Stomach smooth muscle (tissue), 2 donors: ENCODE results near the gene RETREG2.

Experiments
- H3K27ac ChIP-seq: one replicate; pipeline ENCODE4 v1.7.0; 2013; ENCODE audit warnings: mild to moderate bottlenecking, low read length, inconsistent platforms
- H3K27me3 ChIP-seq, 2 donors: one replicate each; pipeline ENCODE4 v1.7.0; 2013; ENCODE audit warnings: low read length in 2 of 2; ENCODE audit not compliant: insufficient read depth in 2 of 2, control insufficient read depth in 1 of 2
- H3K36me3 ChIP-seq, 2 donors: one replicate each; pipeline ENCODE4 v1.7.0; 2013; ENCODE audit warnings: low read length in 2 of 2; ENCODE audit not compliant: control insufficient read depth in 2 of 2, insufficient read depth in 2 of 2
- H3K4me1 ChIP-seq: one replicate; pipeline ENCODE4 v1.7.0; 2013; ENCODE audit warnings: low read length; ENCODE audit not compliant: control insufficient read depth, insufficient read depth
- H3K4me3 ChIP-seq, 2 donors: one replicate each; pipeline ENCODE4 v1.7.0; 2013; ENCODE audit warnings: low read length in 2 of 2
- H3K9ac ChIP-seq, 2 donors: one replicate each; pipeline ENCODE4 v1.7.0; 2013; ENCODE audit warnings: low read length in 2 of 2, mild to moderate bottlenecking in 1 of 2
- H3K9me3 ChIP-seq, 2 donors: one replicate each; pipeline ENCODE4 v1.7.0; 2013; ENCODE audit warnings: low read length in 2 of 2; ENCODE audit not compliant: control insufficient read depth in 2 of 2
- donor health status: healthy.
- donor health status: Pancreatic carcinoma.

RETREG2 gene

DNA sequence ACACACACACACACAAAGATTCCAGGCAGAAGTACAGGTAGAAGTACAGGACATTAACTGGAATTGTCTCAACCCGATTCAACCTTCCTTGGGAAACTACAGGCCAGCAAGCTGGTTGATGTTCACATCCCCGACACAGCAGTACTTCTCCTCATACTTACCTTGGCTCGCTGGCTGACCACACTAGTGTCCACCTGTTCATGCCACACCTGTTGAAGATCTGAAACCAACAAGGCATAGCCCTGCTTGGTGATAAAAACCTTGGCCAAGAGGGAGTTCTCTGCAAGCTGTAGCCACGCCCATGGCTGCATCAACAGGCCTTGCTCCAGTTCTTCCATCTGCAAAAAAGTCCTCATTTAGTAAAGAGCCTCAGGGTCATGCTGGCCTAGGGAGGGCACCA, 20.1 kb upstream of the RETREG2 start:
- Histone ChIP-seq H3K9ac (no peak overlapping the region), H3K27ac (no peak overlapping the region), H3K27me3 (no peaks in the 10 kb centered on the region), H3K4me3 (no peak overlapping the region), H3K36me3 (peaks cover 3 to 15% of the 10 kb centered on the region in 2 donors), H3K4me1 (peaks cover 14% of the 10 kb centered on the region), H3K9me3 (no peaks in the 10 kb centered on the region)

DNA sequence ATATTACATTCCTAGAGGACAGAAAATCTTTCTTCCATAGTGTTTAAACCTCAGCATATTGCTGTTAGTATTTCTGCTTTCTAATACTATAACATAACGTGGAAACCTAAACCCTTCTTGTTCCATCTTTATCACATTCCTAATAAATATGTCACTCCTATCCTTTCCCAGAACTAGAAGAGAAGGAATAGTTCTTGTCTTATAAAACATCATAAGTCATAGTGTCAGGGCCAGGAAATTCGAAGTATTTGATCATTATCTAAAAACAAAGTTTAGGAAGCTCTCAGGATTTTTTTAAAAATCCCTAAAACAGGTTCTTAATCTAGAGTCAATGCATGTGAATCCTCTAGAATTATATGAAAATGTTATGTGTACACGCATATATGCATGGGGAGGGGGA, 19.5 kb upstream of the RETREG2 start:
- Histone ChIP-seq H3K9ac (no peak overlapping the region), H3K4me3 (no peak overlapping the region), H3K4me1 (peaks cover 14% of the 10 kb centered on the region), H3K27me3 (no peaks in the 10 kb centered on the region), H3K36me3 (peaks cover 3 to 15% of the 10 kb centered on the region in 2 donors), H3K9me3 (no peaks in the 10 kb centered on the region), H3K27ac (no peak overlapping the region)

DNA sequence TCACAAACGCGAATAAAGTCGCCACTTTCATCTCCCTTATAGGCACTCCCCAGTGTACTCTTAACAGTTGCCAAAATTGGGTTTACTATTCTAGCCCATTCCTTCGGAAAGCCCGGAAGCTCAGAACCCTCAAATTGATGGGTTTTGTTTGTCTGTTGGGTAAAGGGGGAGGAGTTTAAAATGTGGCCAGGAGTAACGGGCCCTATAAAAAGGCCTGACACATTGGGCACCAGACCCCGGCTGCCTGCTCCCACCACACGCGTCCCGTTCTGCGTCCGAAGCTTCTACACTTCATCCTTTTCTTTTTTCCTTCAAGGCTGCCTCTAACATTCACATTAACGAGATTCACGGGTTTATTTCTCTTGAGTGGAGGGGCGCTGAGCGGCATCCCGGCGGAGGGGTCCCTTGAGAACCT, 18.3 kb upstream of the RETREG2 start:
- Histone ChIP-seq H3K27me3 (no peaks in the 10 kb centered on the region), H3K4me3 (peak overlapping the region; percentile 42 to 87), H3K9ac (peak overlapping the region; percentile 17 to 58), H3K36me3 (peaks cover 3 to 15% of the 10 kb centered on the region in 2 donors), H3K27ac (peak overlapping the region; percentile 62), H3K4me1 (peaks cover 14% of the 10 kb centered on the region), H3K9me3 (no peaks in the 10 kb centered on the region)

DNA sequence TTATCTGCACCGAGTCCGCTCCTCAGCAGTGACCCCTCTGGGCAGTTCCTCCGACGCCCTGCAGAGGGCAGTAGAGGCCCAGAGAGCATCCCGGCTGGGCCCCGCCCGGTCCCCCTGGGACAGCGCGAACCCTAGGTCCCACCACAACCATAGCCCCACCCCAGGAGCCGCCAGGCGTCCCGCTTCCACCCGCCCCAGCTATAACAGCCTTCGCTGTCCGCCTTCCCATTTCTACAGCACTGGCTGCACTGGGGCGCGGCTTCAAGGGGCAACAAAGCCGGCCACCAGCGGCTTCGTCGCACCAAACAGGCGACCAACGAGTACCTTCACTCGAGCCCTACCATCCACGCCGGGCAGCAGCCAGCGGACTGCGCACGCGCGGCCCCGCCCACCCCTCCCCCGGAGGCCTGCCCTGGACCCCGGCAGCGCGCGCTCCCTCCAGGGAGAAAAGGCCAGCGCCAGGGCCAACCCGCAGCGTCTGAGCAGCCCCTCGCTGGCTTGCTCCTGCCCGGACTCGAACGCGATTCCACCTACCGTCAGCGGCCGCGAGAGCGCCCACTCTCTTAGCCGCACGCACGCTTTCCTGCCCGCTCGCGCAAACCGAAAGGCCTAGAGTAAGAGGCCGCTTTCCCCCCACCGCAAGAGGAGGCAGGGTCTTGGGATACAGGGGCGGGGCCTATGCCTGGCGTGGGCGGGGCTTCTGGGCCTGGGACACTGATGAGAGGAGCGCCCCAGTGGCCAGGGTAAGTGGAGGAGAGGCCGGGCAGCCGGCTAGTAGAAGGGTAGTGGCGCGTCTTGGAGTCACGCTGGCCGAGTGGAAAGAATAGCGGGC, 17.7 kb upstream of the RETREG2 start, which contains the start of gene NHEJ1:
TSS of gene NHEJ1 (minus strand) at position 630 of the 832 bp plus-strand sequence. CDS start 2,453 bp downstream, outside the sequence.
- H3K27ac ChIP-seq = peak within 1 kb of the TSS; percentile 62
- H3K9me3 ChIP-seq = no peaks in the 10 kb centered on the region
- no peaks in the 10 kb centered on the region for H3K27me3 ChIP-seq
- H3K4me3 ChIP-seq = peak within 1 kb of the TSS; percentile 42 to 87
- H3K4me1 ChIP-seq = peaks cover 14% of the 10 kb centered on the region
- peak within 1 kb of the TSS; percentile 17 to 74 for H3K9ac ChIP-seq
- peaks cover 3 to 15% of the 10 kb centered on the region in 2 donors for H3K36me3 ChIP-seq

DNA sequence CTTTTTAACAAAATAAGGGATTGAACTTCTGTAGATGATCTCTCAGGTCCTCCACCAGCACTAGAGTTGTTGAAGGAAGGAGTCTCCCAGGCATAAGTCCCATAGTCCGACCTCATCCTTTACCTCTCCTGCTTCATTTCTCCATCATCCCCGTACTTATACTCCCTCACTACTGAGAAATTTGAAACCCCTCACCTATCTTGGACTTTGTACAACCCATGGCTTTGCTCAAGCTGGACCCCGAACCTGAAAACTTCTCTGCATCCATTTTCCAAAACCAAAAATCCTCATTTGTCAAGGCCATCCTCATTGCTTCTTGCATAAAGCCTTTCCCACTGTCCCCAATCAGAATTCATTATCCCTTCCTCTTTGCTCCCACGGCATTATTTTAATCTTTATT, 17.0 kb upstream of the RETREG2 start:
- H3K9me3 ChIP-seq = no peaks in the 10 kb centered on the region
- no peaks in the 10 kb centered on the region for H3K27me3 ChIP-seq
- peak overlapping the region; percentile 42 to 87 for H3K4me3 ChIP-seq
- H3K4me1 ChIP-seq = peaks cover 14% of the 10 kb centered on the region
- peak overlapping the region; percentile 17 to 55 for H3K9ac ChIP-seq
- peak overlapping the region; percentile 60 for H3K27ac ChIP-seq
- peaks cover 3 to 15% of the 10 kb centered on the region in 2 donors for H3K36me3 ChIP-seq

DNA sequence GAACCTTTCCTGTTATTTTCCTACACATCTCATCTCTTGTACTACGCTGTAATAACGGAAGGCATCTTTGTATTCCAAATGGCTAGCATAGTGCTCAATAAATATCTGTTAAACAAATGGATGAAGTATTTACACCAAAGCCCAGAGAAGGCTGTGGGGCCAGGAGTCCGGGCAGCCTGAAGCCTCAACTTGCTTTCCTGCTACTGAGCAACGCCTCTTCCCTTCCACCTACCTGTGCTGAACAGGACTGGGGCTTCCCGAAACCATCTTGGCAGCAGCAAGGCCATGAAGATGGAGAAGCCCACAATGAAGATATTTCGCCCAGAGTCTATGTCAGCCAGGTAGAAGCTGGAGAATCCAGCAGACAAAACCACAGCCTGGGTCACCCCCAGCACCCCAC, 14.9 kb upstream of the RETREG2 start:
- Histone ChIP-seq H3K9me3 (no peaks in the 10 kb centered on the region), H3K4me1 (peaks cover 14% of the 10 kb centered on the region), H3K9ac (no peak overlapping the region), H3K4me3 (no peak overlapping the region), H3K27me3 (no peaks in the 10 kb centered on the region), H3K27ac (no peak overlapping the region), H3K36me3 (no peaks in the 10 kb centered on the region)

DNA sequence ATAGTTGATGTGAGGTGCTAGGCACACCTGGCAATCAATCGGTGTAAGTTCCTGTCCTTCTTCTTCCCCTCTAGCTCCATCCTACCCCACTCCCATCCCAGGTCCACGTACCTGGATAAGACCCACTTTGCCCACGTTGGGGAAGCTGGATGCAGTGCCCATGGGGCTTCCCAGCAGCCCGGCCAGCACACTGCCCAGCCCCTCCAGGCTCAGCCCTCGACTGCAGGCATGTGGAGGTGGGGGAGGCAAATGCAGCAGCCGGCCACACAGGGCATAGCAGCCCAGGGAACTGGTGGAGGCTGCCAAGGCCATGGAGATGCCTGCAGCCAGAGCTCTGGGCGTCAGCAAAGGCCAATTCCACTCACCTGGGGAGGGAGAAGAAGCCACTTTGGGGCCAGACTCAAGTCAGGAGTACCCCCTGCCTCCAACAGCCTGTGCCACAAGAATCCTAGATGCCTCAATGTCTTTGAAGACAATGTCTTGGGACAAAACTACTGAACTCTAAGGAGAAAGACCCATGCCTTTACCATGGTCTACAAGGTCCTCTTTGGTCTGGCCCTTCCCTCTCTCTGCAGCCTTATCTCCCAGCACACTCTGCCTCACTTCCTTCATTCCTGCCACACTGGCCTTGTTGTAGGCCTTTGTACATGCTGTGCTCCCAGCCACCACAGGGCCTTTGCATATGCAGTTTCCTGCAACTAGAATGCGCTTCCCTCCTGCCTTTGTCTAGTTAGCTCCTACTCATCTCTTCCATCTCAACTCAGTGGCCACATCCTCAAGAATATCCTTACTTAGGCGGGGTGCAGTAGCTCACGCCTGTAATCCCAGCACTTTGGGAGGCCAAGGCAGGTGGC, 12.8 kb upstream of the RETREG2 start:
- H3K4me3 ChIP-seq = no peak overlapping the region
- no peaks in the 10 kb centered on the region for H3K27me3 ChIP-seq
- H3K36me3 ChIP-seq = no peaks in the 10 kb centered on the region
- no peak overlapping the region for H3K27ac ChIP-seq
- no peaks in the 10 kb centered on the region for H3K9me3 ChIP-seq
- no peak overlapping the region for H3K9ac ChIP-seq
- peaks cover 6% of the 10 kb centered on the region for H3K4me1 ChIP-seq

DNA sequence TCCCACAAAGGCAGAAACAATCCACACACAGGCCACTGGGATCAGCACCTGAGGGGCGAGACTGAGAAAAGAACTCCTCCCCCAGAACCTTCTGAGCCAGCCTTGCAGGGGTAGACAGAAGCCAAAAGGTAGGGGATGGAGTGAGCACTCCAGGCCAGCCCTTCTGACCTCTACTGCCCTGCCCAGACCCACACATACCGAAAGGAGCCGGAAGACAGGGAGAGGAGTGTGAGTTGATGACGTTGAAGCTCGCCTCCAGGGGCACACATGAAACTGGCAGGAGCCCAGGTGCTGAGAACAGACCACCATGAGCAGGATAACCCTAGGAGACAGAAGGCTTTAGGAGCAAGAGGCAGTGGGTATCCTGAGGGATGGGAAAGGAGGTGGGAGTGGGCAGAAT, 10.1 kb upstream of the RETREG2 start:
- peaks cover 2 to 6% of the 10 kb centered on the region in 2 donors for H3K36me3 ChIP-seq
- H3K9ac ChIP-seq = no peak overlapping the region
- H3K4me1 ChIP-seq = peaks cover 6% of the 10 kb centered on the region
- H3K4me3 ChIP-seq = no peak overlapping the region
- H3K27ac ChIP-seq = no peak overlapping the region
- H3K27me3 ChIP-seq = no peaks in the 10 kb centered on the region
- no peaks in the 10 kb centered on the region for H3K9me3 ChIP-seq

DNA sequence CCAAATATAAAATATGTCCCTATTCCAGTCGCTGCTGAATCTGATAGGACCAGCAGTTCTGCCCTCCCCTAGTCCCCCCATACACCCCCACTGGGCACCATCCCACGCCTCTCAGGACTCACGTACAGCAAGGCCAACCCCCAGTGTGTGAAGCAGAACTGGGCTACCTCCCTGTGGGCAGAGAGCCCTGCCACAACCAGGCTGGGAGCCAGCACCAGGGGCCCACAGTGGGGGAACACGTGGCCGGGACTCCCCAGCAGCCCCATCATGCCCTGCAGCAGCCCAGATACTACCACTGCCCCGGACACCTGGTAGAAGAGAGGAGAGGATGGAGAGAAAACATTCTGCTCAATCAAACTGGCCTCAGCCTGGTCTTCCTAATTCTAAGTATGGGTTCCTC, 9.5 kb upstream of the RETREG2 start:
- H3K9me3 ChIP-seq = no peaks in the 10 kb centered on the region
- peaks cover 6% of the 10 kb centered on the region for H3K4me1 ChIP-seq
- H3K9ac ChIP-seq = no peak overlapping the region
- no peak overlapping the region for H3K4me3 ChIP-seq
- peaks cover 5 to 10% of the 10 kb centered on the region in 2 donors for H3K36me3 ChIP-seq
- H3K27me3 ChIP-seq = no peaks in the 10 kb centered on the region
- H3K27ac ChIP-seq = no peak overlapping the region

DNA sequence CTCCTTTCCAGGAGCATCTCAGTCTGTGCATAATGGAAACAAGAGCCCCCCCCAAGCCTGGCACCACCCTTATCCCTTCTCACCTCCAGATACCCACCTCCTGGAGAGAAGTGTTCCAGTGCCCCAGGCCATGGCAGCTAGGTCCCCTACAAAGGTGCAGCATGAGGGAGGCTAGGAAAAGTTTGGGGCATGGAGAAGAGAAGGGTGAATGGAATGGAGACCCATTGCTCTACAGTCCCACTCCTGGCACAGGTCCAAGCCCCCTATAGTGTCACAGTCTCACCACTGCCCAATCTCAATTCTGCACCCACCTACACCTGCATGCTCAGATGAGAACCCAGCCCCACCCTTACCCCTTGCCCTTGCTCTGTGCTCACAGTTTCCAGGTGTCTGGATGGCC, 9.1 kb upstream of the RETREG2 start:
- Histone ChIP-seq H3K36me3 (peaks cover 6 to 14% of the 10 kb centered on the region in 2 donors), H3K27ac (no peak overlapping the region), H3K4me1 (peaks cover 6% of the 10 kb centered on the region), H3K4me3 (no peak overlapping the region), H3K27me3 (no peaks in the 10 kb centered on the region), H3K9ac (no peak overlapping the region), H3K9me3 (no peaks in the 10 kb centered on the region)
